PC-9 (cell line): ENCODE measurements around the gene LINS1.

Experiments used
- EZH2 ChIP-seq: fragments of 200-600 bp; sonication (generic); IDR thresholded peaks from 2 replicates; pipeline ENCODE4 v1.8.0; 2017; ENCODE audit warnings: antibody characterized with exemption, low read depth
- TF ChIP-seq, protein P1 (sequence below): fragments of 200-600 bp; sonication (generic); conservative IDR thresholded peaks from 2 replicates; pipeline ENCODE4 v1.6.1; 2017; ENCODE audit warnings: mixed run types, antibody characterized with exemption, mild to moderate bottlenecking, moderate library complexity

DNA sequence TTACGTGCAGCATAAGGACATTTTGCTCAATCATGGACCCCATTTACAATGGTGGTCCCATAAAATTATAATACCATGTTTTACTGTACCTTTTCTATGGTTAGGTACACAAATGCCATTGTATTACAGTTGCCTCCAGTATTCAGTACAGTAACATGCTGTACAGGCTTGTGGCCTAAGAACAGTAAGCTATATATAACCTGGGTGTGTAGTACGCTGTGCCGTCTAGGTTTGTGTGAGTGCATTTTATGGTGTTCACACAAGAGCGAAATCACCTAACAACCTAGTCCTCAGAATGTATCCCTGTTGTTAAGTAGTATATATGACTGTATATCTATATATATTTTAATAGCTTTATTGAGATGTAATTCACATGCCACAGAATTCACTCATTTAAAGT is 12.9 kb upstream of the LINS1 start:
- TF ChIP-seq, protein P1, sequence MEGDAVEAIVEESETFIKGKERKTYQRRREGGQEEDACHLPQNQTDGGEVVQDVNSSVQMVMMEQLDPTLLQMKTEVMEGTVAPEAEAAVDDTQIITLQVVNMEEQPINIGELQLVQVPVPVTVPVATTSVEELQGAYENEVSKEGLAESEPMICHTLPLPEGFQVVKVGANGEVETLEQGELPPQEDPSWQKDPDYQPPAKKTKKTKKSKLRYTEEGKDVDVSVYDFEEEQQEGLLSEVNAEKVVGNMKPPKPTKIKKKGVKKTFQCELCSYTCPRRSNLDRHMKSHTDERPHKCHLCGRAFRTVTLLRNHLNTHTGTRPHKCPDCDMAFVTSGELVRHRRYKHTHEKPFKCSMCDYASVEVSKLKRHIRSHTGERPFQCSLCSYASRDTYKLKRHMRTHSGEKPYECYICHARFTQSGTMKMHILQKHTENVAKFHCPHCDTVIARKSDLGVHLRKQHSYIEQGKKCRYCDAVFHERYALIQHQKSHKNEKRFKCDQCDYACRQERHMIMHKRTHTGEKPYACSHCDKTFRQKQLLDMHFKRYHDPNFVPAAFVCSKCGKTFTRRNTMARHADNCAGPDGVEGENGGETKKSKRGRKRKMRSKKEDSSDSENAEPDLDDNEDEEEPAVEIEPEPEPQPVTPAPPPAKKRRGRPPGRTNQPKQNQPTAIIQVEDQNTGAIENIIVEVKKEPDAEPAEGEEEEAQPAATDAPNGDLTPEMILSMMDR: no peak
- no peak for TF ChIP-seq EZH2
